ENCODE results near the gene ZNF48.
A peak's percentile ranks its signal among the peaks of the same experiment; 100 is the strongest.

ZNF48 gene

DNA sequence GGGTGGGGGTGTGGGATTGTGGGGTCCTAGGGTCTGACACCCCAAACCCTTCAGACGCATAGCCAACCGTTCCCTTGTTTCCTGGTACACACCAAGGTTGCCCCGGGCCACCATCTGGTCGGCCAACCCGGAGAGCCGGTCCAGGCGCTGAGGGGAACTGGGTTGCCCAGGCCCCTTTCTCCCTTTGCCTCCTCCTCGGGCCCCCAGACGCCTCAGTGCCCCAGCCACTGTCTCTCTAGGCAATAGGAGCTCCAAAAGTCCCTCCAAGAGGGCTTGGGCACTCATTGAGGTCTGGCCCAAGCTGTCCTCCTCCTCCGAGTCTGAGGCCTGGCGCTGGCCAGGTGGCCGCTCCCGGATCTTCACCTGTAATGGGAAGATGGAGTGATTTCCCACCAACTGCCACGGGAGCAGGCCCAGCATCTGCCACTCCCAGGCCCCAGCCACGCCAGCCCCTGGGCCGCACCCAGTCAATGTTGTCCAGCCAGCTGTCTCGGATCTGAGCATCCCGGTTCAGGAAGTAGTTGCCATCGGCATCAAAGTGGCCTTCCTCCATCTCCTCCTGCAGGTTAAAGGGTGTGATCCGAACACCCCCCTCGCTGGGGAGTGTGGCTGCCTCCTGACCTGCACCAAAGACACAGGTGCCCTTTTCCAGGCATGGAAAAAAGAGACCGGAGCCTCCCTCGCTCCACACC is 41.6 kb upstream of the ZNF48 start:
- H3K27me3 ChIP-seq (ENCODE audit: low read length) = no peaks in the 10 kb centered on the region
- no peaks in the 10 kb centered on the region for H3K9me2 ChIP-seq (replicated peaks; ENCODE audit: insufficient read depth, low read length)
- H2AFZ ChIP-seq (ENCODE audit: low read depth, low read length, severe bottlenecking) = no peak overlapping the region
- no peaks in the 10 kb centered on the region for H3K36me3 ChIP-seq (ENCODE audit: low read length)
- peak overlapping the region; percentile 72; the same call in 1 of the 2 replicates for H3K27ac ChIP-seq (ENCODE audit: low read depth, low read length)
- TF ChIP-seq, protein P1, sequence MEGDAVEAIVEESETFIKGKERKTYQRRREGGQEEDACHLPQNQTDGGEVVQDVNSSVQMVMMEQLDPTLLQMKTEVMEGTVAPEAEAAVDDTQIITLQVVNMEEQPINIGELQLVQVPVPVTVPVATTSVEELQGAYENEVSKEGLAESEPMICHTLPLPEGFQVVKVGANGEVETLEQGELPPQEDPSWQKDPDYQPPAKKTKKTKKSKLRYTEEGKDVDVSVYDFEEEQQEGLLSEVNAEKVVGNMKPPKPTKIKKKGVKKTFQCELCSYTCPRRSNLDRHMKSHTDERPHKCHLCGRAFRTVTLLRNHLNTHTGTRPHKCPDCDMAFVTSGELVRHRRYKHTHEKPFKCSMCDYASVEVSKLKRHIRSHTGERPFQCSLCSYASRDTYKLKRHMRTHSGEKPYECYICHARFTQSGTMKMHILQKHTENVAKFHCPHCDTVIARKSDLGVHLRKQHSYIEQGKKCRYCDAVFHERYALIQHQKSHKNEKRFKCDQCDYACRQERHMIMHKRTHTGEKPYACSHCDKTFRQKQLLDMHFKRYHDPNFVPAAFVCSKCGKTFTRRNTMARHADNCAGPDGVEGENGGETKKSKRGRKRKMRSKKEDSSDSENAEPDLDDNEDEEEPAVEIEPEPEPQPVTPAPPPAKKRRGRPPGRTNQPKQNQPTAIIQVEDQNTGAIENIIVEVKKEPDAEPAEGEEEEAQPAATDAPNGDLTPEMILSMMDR (IDR thresholded peaks at IDR 0.05; ENCODE audit: insufficient read depth, low read length, poor library complexity, severe bottlenecking) = no peak
- TF ChIP-seq EZH2phosphoT487 (conservative IDR thresholded peaks at IDR 0.05; ENCODE audit: low read length) = no peak
- peak overlapping the region; percentile 88 for H3K4me3 ChIP-seq (ENCODE audit: insufficient read depth, low read length, poor library complexity, severe bottlenecking)
- peak overlapping the region; percentile 90 for H3K4me2 ChIP-seq (ENCODE audit: low read depth, low read length, poor library complexity, severe bottlenecking)
- no peaks in the 10 kb centered on the region for H3K9me3 ChIP-seq (ENCODE audit: insufficient read depth, low read length)
- peaks cover 21% of the 10 kb centered on the region for H3K79me2 ChIP-seq (ENCODE audit: insufficient read depth, low read length)
- no peaks in the 10 kb centered on the region for H4K20me1 ChIP-seq (ENCODE audit: low read depth, low read length)
- H3K9ac ChIP-seq (ENCODE audit: low read length) = peak overlapping the region; percentile 95
- peaks cover 53% of the 10 kb centered on the region for H3F3A ChIP-seq (ENCODE audit: insufficient read depth)

DNA sequence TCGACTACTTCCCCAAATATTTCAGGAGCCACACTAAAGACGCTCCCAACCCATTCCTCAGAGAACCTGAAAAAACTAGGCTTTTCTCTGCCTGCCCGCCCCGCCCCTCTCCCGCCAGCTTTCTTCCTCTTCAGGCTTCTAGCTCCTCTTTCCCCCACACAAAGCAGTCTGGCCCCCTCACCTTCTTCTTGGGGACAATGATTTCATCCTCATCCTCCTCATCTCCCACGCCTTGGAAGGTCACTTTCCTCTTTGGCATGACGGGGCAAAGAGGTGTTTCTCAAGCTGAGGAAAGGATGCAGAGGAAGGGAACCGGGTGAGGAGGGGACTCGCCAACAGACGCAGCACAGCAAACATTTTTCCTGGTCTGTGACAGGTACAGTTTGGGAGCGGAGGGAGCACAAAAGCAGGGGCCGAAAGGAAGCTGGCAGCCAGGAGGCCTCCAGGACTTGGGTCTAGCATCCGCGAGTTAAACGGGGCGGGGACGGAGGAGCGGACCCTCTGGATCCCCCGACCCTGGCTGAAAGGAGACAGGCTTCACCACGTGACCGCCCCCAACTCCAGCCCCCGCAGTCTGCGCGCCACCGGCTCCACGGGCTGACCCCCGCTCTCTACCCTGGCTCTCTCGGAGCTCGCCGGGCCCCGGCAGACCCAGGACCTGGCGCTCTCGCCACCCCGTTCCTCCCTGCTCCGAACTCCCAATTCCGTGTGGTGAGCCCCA is 40.6 kb upstream of the ZNF48 start:
- Histone ChIP-seq H3K4me3 (ENCODE audit: insufficient read depth, low read length, poor library complexity, severe bottlenecking) (peak overlapping the region; percentile 88), H3K36me3 (ENCODE audit: low read length) (no peaks in the 10 kb centered on the region), H4K20me1 (ENCODE audit: low read depth, low read length) (no peaks in the 10 kb centered on the region), H3K79me2 (ENCODE audit: insufficient read depth, low read length) (peaks cover 21% of the 10 kb centered on the region), H3K27ac (ENCODE audit: low read depth, low read length) (peak overlapping the region; percentile 72), H3K27me3 (ENCODE audit: low read length) (no peaks in the 10 kb centered on the region), H2AFZ (ENCODE audit: low read depth, low read length, severe bottlenecking) (no peak overlapping the region), H3K9me2 (replicated peaks; ENCODE audit: insufficient read depth, low read length) (no peaks in the 10 kb centered on the region), H3F3A (ENCODE audit: insufficient read depth) (peaks cover 45% of the 10 kb centered on the region), H3K9me3 (ENCODE audit: insufficient read depth, low read length) (no peaks in the 10 kb centered on the region), H3K4me2 (ENCODE audit: low read depth, low read length, poor library complexity, severe bottlenecking) (peak overlapping the region; percentile 90), H3K9ac (ENCODE audit: low read length) (peak overlapping the region; percentile 95)
- TF ChIP-seq, protein P1 (IDR thresholded peaks at IDR 0.05; ENCODE audit: insufficient read depth, low read length, poor library complexity, severe bottlenecking) = no peak
- TF ChIP-seq EZH2phosphoT487 (conservative IDR thresholded peaks at IDR 0.05; ENCODE audit: low read length) = no peak

DNA sequence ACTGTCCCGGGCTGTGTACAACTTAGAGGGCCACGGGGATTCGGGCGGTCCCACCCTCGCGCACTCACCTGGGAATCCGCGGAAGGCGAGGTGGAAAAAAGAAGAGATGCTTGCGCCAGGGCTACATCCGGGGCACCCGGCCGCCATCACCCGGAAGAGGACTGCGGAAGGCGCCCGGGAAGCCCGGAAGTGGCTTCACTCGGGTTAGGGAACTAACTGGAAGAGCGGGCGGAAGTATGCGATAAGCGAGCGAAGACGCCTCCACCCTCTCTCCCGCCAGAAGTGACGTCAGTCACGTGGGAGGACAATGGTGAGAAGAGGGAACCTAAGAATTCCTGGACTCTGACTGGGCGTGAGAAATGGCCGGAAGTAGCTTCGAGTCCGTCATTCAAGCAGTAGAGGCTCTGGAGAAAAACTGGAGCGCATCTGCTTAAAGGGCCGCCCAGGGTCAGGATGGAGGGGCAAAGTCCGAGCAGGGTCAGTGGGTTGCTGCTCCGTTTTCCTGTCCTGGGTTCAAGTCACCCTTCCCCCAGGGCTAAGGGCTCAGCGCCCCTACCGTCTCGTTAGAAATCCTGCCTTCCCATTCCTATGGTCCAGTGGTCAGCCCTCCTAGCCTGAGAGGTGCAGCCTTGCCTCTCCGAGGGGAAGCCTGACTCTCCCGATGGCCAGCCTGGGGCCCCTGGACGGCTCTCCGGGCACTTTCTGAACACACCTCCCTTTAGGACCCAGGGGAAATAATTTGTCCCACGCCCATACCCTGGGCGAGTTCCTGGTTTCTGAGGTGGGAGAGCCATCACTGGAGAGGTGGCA is 39.9 kb upstream of the ZNF48 start, which contains the start of gene CD2BP2:
CD2BP2 (minus strand) TSS at position 165 of the 810 bp plus-strand sequence. CDS start 627 bp downstream, outside the sequence.
- Histone ChIP-seq H3K36me3 (ENCODE audit: low read length) (no peaks in the 10 kb centered on the region), H4K20me1 (ENCODE audit: low read depth, low read length) (no peaks in the 10 kb centered on the region)

More for the DNA sequence above, 39.9 kb upstream of the ZNF48 start, which contains the start of gene CD2BP2:
- H2AFZ ChIP-seq (ENCODE audit: low read depth, low read length, severe bottlenecking) = no peak within 1 kb of the TSS
- no peaks in the 10 kb centered on the region for H3K9me3 ChIP-seq (ENCODE audit: insufficient read depth, low read length)
- TF ChIP-seq EZH2phosphoT487 (conservative IDR thresholded peaks at IDR 0.05; ENCODE audit: low read length) = no peak
- TF ChIP-seq, protein P1 (IDR thresholded peaks at IDR 0.05; ENCODE audit: insufficient read depth, low read length, poor library complexity, severe bottlenecking) = no peak
- peak within 1 kb of the TSS; percentile 90 for H3K4me2 ChIP-seq (ENCODE audit: low read depth, low read length, poor library complexity, severe bottlenecking)
- peak within 1 kb of the TSS; percentile 95 for H3K9ac ChIP-seq (ENCODE audit: low read length)
- peaks cover 37% of the 10 kb centered on the region for H3F3A ChIP-seq (ENCODE audit: insufficient read depth)
- peak within 1 kb of the TSS; percentile 88 for H3K4me3 ChIP-seq (ENCODE audit: insufficient read depth, low read length, poor library complexity, severe bottlenecking)
- H3K9me2 ChIP-seq (replicated peaks; ENCODE audit: insufficient read depth, low read length) = no peaks in the 10 kb centered on the region
- peaks cover 21% of the 10 kb centered on the region for H3K79me2 ChIP-seq (ENCODE audit: insufficient read depth, low read length)
- H3K27ac ChIP-seq (ENCODE audit: low read depth, low read length) = peak within 1 kb of the TSS; percentile 72
- no peaks in the 10 kb centered on the region for H3K27me3 ChIP-seq (ENCODE audit: low read length)
